Activated CD8-positive, alpha-beta memory T cell treated with anti-CD3 and anti-CD28 coated beads, Interleukin-2, amount 50 U/mL, for 24 hours (primary cell): ENCODE measurements around the gene KTN1.

Source experiments
- DNase-seq: peaks from one replicate; pipeline ENCODE4 v3.0.0-alpha.2; 2020; ENCODE audit errors: extremely low read depth

Gene KTN1

DNA sequence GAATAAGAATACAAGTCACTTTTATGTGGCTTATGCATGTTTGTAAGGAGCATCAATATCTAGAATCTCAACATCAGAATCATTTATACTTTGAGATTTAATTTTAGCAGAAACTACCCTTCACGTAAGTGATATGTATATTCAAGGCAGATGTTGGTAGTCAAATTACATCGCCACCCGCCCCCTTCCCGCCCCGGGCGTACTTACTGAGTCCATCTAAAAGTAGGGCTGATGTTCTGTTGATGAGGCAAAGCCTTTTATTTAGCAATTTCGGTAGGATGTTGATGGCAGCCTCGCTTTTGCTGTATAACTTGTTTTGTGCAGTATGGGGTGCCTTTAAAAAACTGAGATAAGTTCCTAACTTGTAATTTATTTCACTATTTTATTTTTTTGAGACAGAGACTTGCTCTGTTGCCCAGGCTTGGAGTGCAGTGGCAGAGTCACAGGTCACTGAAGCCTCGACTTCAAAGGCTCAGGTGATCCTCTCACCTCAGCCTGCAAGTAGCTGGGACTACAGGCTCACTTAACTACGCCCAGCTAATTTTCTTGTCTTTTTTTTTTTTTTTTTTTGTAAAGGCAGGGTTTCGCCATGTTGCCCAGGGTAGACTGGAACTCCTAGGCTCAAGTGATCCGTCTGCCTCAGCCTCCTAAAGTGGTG, 30.8 kb downstream of the KTN1 start:
- no peak for DNase-seq

DNA sequence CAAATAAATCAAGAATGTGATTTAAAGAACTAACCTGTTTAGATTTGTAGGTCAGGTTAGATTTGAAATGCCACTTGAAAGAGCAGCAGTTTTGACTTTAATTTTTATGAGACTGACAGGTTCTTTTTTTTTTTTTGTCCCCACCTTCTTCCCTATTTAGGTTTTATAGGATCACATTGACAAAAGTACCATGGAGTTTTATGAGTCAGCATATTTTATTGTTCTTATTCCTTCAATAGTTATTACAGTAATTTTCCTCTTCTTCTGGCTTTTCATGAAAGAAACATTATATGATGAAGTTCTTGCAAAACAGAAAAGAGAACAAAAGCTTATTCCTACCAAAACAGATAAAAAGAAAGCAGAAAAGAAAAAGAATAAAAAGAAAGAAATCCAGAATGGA, 31.9 kb downstream of the KTN1 start:
- no peak for DNase-seq

DNA sequence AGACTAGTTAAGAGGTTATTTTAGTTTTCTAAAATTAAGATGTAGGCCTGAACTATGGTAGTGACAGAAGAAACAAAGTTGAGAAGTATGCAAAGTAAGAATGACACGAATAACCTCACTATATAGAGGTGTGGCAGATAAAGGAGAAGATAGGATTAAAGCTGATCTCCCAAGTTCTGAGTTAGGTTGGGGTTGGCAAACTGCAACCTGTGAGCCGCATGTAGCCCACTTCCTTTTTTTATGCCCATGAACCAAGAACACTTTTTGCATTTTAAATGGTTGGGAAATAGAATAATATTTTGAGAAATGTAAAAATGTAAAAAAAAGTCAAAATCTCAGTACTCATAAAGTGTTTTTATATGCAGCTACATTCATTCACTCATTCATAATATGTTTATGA, 34.3 kb downstream of the KTN1 start:
- no peak for DNase-seq

DNA sequence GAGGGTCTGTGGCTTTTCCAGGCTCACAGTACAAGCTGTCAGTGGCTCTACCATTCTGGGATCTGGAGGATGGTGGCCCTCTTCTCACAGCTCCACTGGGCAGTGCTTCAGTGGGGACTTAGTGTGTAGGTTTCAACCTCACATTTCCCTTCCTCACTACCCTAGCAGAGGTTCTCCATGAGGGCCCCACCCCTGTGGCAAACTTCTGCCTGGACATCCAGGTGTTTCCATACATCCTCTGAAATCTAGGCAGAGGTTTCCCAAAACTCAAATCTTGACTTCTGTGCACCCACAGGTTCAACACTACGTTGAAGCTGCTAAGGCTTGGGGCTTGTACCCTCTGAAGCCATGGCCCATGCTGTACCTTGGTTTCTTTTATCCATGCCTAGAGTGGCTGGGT, 40.3 kb downstream of the KTN1 start:
- no peak for DNase-seq

DNA sequence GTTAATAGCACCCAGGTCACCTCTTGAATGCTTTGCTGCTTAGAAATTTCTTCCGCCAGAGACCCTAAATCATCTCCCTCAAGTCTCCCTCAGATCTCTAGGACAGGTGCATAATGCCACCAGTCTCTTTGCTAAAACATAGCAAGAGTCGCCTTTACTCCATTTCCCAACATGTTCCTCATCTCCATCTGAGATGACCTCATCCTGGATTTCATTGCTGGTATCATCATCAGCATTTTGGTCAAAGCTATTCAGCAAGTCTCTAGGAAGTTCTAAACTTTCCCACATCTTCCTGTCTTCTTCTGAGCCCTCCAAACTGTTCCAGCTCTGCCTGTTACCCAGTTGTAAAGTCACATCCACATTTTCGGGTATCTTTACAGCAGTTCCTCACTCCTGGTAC, 41.0 kb downstream of the KTN1 start:
- no peak for DNase-seq

DNA sequence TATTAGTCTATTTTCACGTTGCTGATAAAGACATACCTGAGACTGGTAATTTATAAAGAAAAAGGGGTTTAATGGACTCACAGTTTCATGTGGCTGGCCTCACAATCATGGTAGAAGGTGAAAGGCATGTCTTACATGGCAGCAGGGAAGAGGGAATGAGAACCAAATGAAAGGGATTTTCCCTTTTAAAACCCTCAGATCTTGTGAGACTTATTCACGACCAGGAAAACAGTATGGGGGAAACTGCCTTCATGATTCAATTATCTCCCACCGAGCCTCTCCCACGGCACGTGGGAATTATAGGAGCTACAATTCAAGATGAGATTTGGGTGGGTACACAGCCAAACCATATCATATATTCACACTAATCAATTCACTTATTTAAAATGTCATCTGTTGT, 41.4 kb downstream of the KTN1 start:
- DNase-seq, result no peak

DNA sequence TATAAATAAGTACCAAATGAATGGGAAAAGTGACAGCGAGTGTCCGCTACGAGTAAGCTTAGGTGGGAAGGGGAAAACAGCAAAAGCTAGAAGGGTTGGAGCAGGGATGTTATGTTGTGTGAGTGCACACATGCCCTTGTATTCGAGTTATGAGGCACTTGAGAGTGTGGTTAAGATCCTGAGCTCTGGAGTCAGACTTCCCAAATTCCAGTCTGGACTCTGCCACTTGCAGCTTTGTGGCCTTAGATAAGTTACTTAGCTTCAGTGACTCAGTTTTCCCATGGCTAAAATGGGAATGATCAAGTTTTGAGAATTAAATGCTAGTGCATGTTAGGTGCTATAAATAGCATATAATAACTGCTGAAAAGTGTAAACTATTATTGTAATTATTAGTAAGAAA, 44.9 kb downstream of the KTN1 start:
- DNase-seq, result no peak

DNA sequence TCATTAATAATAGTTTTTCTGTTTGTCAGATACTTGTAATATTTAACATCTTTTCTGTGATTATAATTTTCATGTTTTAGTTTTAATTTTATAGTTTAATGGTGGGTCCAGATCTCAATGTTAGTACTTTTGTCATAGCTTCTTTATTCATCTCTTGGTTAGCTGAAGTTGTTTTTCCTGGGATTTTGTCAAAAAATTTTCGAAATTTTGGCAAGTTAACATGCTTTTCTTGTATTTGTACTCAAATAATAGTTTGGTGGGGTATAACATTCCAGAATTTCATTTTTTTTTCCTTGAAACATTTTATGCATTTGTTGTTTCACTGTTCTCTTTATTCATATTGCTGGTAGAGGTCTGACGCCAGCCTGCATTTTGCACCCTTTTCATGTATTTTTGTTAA, 45.5 kb downstream of the KTN1 start:
- DNase-seq, result no peak

DNA sequence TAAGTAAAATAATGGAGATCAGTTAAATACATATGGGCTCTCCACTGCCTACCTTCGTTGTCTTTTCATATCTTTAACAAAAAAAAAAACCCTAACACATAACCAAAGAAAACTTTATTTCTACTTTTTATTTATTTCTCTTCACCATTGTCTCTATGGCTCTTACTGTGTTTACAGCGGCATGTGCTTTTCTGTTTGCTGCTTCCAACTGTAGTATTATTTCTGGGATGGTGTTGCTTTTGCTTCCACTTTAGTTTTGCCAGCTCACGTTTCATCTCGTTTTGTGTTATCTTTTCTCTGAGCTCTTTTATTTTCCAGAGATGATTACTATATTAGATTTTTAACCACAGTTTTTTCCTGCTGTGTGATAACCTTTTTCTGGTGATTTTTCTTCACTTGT, 46.1 kb downstream of the KTN1 start:
- no peak for DNase-seq

DNA sequence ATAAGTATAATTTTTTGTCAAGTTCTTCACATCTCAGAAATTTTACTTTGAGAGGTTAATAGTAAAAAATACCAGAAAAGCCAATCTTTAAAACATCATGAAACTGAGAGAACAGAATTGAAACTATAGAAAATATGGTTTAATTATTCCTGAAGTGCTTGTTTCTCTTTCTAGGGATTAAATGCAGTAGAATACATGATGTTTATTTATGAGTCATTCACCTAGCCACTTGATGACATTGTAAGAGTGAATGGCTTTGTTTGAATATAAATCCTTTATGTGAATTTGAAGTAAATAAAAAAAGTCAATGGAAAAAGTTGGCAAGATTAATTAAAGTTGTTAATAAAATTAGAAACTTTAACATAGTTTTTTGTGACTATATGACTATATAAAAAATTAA, 48.4 kb downstream of the KTN1 start:
- no peak for DNase-seq

DNA sequence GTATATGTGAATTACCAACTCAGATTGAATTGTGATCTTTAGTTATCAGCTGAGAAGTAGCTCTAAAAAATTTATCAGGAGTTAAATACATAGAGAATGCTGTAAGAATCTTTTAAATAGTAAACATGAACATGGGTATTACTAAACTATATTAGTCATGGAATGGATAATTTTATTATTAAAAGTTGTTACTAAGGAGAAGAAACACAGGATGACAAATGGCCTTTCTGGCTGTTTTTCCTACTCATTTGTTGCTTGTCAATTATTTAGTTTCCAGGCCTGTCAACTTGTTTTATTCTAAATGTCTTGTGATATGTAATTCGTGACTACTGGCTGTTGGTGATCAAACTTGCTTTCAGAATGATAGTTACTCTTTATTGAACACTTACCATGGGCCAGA, 58.7 kb downstream of the KTN1 start:
- no peak for DNase-seq

DNA sequence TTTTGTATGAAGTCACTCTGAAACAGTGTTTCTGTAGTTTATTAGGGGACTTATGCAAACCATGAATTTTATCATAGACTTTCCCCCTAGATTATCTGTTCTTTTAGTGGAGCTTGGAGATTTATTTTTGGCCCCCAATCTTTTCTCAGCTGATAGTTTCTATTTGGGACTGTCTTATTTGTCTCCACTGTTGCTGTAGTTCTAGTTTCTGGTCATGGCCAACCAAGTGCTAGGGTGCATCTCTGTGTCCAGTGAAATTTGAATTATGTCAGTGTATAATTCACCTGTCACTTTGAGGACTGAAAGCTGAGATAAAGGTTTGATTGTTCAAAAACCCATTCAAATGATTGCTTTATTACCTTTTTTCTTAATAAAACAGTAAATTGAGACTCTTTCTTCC, 61.3 kb downstream of the KTN1 start:
- DNase-seq, result no peak

DNA sequence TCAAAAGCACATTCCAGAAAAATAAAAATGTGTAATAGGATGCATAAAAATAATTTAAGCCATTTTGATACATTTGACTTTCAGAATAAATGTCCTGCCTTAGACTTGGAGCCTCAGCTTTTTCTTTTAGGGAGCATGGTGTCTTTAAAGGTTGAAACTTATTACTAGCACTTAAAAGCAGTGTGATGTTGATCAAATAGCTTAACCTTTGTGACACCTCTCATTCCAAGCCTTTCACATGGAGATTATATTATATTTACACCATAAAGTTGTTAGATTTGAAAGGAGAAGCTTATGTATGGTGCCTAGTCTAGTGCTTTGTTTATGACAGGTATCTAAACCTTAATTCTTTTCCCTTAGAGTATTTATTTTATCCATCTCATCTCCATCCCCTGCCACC, 61.9 kb downstream of the KTN1 start:
- no peak for DNase-seq

DNA sequence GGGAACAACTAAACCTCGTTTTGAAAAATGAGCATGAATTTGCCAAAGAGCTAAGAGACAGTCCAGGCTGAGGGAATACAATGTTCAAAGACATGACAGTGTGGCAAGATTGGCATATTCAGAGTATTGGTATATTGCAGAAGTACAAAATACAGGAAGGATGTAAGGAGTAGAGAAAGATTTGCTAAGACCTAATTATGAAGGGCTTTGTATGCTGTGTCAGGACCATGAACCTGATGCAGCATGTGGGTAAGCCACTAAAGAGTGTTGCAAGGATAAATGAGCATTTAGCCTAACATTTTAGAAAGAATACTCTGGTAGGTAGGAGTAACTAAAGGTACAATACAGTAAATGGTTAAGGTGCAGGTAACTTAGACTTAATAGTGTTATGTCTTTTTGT, 65.1 kb downstream of the KTN1 start:
- no peak for DNase-seq

DNA sequence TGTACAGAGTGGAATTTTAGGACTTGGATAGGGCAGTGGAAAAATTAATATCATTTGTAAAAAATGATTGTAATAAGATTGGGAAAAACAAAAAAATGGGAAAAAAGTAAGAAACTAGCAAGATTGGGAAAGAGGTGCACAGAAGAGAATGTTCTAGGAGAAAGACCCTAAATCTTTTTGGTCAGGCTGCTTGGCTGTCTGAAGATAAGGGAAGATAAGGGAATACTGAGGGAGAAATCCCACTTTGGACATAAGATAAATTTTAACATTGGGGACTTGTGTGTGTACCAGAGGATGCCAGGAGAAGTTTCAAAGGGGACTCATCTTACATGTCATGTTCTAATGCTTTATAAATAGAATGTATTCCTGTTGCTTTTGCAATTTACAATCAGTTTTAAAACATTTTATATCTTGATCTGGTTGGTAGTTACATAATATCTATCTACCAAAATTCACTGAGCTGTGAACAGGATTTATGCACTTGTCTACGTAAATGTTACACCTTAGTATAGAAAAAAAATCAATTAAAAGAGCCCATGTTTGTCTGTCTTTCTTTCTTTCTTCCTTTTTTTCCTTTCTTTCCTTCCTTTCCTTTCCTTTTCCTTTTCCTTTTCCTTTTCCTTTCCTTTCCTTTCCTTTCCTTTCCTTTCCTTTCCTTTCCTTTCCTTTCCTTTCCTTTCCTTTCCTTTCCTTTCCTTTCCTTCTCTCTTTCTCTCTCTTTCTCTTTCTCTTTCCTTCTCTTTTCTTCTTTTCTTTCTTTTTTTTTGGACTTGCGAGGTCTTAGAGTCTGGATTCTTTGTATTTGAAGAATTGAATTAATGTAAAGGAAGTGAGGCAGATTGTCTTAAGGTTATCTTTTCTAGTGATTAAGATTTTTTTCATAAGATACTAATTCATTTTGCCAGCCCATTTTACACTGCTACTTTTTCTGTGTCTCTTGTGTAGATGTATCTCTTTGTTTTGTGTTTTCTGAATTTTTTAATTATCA, 66.1 kb downstream of the KTN1 start:
- DNase-seq, result no peak

DNA sequence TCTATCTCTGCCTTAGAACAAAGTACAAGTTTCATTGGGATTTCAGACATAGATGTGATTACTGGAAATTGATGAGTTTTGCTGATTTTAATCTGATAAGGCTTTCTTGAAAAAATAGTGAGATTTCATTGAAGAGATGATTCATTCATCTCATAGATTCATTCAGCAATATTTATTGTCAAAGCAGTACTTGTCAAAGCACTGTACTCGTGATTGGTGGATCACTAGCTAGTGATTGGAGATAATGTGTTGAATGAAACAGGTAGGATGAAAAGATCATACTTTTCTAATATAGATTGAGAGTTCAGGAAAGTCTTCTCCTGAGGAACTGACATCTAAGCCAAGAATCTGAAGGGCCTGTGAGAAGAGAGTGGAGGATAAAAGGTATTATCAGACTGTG, 71.0 kb downstream of the KTN1 start:
- no peak for DNase-seq

DNA sequence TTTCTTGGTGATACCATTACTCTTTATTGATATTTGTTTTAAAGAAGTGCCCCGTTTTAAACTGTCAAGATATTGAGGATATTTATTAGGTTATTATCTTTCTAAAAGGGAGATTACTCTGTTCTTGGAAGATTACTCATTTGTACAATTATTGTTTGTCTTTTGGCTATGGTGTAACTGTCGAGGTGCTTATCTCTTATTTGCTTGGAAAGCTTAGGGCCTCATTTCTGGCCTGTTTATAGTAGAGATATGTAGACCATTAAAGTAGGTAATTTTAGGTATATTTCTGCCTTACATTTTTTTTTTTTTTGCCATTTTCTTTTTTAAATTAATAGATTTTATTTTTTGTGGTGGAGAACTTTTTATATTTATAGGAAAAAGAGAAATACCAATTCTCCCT, 74.2 kb downstream of the KTN1 start:
- DNase-seq, result no peak

DNA sequence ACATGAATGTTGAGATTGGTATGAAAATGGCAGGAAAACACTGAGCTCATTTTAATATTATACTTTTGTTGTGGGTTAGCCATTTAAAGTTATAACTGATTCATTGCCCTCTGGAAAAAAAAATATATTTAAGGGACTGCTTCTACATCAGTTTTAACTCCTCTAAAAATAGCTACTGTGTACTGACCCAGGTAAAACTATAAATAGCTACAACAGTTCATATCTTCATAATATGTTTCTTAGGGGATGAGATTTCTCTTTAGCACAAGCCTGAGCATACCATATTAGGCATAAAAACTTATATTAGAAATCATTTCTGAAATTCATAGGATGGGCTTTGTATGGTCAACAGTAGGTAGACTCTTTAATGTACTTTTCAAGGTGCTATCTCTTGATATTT, 81.0 kb downstream of the KTN1 start:
- DNase-seq, result no peak

DNA sequence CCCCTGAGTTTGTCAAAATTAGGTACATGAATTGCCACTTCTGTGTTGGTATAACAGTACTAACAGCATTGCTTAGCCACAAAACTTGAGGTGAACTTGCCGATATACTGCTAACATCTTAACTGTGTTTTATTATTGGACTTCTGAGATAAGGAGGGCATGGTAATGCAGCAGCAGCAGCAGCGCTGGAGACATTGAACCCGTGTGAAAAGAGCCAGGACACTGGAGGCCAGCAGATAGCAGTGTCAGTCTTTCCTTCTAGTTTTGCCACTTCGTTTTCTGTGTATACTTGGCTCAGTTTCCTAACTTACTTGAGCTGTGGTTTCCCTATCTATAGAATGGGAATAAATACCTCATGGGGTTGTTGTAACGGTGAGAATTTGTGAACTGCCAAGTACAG, 82.7 kb downstream of the KTN1 start:
- no peak for DNase-seq

DNA sequence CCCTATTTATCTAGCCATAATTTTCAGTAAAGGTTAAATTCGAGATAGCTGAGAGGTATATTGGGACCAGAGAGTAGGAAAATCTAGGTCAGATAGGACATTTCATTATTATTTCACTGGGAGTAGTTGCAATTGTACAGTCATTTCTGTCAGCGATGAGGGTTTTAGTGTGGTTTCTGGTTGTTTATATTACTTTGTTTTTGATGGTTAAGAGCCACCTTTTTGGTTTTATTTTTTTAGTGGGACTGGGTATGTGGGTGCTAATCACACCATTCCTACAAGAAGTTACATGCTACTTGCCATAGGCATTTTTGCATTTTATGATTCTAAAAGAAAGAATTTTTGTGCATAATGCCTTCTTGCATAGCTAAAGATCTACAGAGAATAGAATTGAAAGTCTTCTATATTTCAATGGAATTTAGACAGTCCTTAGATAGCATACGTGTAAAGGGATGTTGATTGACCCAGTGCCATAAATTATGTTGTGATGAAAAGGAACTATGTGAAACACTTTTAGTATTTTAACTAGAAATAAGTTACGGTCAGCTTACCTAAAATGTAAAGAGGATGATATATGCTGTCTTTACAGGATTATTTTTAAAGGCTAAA, 85.2 kb downstream of the KTN1 start:
- no peak for DNase-seq

DNA sequence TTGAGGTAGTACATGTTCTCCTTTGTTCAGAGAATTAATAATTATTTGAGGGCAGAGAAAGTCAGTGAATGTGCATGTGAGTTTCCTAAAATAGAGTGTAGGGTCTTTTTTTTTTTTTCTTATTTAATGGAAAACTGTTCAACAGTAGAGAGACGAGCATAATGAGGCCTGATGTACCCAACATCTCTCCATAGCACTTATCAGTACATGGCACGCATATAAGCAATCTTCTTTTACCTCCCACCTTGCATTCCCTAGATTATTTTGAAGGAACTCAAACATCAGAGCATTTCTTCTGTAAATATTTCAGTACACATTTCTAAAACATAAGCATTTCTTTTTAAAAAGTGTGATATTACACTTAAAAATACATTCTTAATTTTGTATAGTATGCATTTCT, 87.8 kb downstream of the KTN1 start:
- DNase-seq, result no peak

DNA sequence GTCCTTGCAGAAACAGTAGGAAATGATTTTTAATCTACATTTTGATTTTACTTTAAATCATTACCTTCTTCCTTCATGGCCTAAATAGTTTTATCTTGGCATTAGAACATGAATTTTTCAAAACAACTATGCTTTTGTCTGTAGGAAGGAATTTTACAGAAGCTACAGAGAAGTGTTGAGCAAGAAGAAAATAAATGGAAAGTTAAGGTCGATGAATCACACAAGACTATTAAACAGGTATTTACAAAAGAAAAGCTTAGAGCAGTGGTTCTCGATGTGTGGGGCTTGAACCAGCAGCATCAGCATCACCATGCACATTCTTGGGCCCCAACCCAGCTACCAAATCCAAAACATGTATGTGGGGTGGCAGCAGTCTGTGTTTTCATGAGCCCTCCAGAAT, 91.6 kb downstream of the KTN1 start:
- no peak for DNase-seq

DNA sequence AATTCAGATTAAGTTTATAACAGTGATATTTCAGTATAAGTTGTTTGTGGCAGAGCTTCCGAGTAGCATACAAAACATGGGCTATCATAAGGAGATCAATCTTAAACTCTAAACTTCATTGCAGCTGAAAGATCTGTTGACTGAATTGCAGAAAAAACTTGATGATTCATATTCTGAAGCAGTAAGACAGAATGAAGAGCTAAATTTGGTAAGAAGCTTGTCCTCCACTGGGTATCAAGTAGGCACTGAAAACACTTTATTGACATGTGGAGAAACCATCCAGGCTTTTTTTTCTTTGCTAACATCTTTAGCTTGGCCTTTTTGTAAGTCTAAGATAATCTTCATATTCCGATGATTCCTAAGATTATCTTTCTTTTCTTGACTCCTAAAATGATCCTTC, 93.0 kb downstream of the KTN1 start:
- DNase-seq, result no peak
